ENCODE results near the gene CAPZB.
A peak's percentile ranks its signal among the peaks of the same experiment; 100 is the strongest.

CAPZB gene

DNA sequence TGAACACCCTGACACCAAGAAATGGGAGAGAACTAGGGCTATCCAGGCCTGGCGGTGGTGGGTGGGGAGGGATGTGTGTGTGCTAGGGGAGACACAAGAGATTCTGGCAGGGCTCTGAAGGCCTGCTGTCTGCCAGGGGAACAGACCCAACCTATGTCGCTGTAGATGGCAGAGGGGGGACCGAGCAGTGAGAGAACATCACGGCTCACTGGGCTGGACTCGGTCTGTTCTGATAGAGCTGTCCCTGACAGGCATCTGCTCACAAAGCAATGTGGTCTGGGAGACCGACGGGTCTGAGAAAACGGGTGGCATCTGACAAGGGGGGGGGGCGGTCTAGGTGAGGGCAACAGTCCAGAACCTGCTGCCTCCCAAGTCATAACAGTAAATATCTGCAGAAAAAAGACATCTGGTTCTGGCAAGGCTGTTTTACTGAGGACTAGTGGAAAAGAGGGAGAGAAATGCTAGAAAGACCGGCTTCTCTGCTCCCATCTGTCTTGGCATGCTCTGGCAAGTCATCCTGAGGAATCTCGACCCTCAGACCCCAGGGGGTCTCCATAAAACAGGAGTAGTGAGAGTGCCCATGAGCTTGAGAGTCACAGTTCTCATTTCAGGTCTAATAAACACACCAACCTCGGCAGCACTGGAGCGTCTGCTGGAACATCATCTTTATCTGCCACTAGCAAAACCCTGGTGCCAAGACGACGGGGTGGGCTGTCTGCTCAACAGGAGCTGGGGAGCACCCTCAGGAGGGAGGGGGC lies 136.7 kb downstream of the CAPZB start:
- TF ChIP-seq POLR2A (IDR thresholded peaks at IDR 0.05; ENCODE audit: low read length) (no peak), GATA1 (IDR thresholded peaks at IDR 0.05; ENCODE audit: low read depth, low read length) (no peak)
- no peak for DNase-seq

GRCh38 chr1:19347533-19348172 lies 137.7 kb downstream of the CAPZB start:
- DNase-seq, result no peak
- TF ChIP-seq POLR2A (IDR thresholded peaks at IDR 0.05; ENCODE audit: low read length) (no peak), GATA1 (IDR thresholded peaks at IDR 0.05; ENCODE audit: low read depth, low read length) (no peak)

DNA sequence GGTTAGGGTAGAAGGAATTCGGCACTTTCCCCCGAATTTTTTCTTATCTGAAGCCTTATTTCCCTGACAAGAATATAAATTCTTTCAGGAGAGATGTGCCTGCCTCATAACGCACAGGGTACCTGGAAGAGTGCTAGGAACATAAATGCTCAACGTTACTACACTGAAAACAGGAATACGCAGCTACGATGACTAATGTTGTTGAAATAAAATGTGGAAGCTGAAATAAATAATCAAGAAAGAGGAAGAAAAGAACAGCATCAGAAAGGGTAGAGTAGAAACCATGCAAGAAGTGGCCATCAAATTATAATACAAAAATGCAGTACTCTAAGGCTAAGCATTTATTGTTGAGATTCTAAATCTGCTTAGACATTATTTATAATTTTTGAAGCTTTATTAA lies 139.3 kb downstream of the CAPZB start:
- no peak for DNase-seq
- TF ChIP-seq POLR2A (IDR thresholded peaks at IDR 0.05; ENCODE audit: low read length) (no peak), GATA1 (IDR thresholded peaks at IDR 0.05; ENCODE audit: low read depth, low read length) (no peak)

- no peak for DNase-seq
- TF ChIP-seq GATA1 (IDR thresholded peaks at IDR 0.05; ENCODE audit: low read depth, low read length) (no peak), POLR2A (IDR thresholded peaks at IDR 0.05; ENCODE audit: low read length) (no peak)
Measured at GRCh38 chr1:19345391-19345790, 139.9 kb downstream of the CAPZB start.

DNA sequence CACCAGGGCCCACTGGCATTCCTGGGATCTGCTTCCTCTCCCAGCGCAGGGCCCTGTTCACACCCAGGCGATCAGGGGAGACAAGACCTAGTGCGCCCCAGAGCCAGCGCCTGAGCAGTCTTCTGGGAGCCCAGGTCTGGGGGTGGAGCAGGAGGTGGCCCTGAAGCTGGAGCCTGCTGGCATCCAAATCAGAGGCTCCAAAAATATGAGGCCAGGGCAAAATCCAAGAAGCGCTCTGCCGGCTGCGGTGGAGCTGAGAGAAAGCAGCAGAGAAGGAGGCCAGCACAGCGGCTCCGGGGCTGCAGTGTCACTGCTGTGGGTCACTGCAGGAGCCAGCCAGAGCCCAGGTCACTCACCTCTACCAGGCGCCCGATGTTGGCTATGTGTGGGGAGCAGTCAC lies 140.5 kb downstream of the CAPZB start:
- TF ChIP-seq POLR2A (IDR thresholded peaks at IDR 0.05; ENCODE audit: low read length) (no peak), GATA1 (IDR thresholded peaks at IDR 0.05; ENCODE audit: low read depth, low read length) (no peak)
- no peak for DNase-seq

GRCh38 chr1:19344372-19344810 lies 140.9 kb downstream of the CAPZB start:
- peak; percentile 21 to 53 for DNase-seq
- TF ChIP-seq POLR2A (IDR thresholded peaks at IDR 0.05; ENCODE audit: low read length) (no peak), GATA1 (IDR thresholded peaks at IDR 0.05; ENCODE audit: low read depth, low read length) (no peak)

- DNase-seq, result no peak
- TF ChIP-seq POLR2A (IDR thresholded peaks at IDR 0.05; ENCODE audit: low read length) (no peak), GATA1 (IDR thresholded peaks at IDR 0.05; ENCODE audit: low read depth, low read length) (no peak)
Measured at GRCh38 chr1:19343617-19344350, 141.6 kb downstream of the CAPZB start.

DNA sequence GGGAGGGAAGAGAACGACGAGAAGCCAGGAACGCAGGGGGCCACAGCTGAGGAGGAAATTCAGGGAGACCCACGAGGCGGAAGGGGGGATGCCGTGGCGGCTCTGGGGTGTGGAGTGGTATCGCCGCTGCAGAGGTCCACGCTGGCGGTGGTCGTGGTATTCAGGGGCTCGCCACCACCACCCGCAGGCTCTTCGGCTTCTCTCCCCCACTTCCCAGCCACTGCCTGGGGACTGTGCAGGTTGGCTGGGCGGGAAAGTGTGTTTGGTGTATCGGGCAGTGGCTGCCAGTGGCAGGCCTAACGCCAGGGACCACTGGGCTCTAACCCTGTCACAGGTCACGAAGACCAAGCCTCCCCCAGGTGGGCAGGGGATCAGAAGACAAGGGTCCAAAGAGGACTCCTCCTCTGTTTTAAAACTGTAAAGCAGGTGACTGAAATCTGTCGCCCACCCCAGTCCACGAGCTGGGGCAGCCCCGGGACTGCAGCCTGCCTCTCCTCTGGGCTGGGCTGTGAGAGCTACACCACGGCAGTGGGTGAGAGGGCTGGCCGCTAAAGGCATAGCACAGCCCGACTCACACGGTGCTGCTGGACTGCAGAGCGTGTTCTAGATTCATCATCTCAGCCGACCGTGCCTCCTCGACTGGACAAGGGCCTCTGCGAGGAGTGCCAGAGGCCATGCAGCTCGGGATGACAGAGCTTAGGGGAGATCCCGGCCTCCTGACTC lies 142.3 kb downstream of the CAPZB start:
- TF ChIP-seq POLR2A (IDR thresholded peaks at IDR 0.05; ENCODE audit: low read length), result no peak
- no peak for TF ChIP-seq GATA1 (IDR thresholded peaks at IDR 0.05; ENCODE audit: low read depth, low read length)
- no peak for DNase-seq

DNA sequence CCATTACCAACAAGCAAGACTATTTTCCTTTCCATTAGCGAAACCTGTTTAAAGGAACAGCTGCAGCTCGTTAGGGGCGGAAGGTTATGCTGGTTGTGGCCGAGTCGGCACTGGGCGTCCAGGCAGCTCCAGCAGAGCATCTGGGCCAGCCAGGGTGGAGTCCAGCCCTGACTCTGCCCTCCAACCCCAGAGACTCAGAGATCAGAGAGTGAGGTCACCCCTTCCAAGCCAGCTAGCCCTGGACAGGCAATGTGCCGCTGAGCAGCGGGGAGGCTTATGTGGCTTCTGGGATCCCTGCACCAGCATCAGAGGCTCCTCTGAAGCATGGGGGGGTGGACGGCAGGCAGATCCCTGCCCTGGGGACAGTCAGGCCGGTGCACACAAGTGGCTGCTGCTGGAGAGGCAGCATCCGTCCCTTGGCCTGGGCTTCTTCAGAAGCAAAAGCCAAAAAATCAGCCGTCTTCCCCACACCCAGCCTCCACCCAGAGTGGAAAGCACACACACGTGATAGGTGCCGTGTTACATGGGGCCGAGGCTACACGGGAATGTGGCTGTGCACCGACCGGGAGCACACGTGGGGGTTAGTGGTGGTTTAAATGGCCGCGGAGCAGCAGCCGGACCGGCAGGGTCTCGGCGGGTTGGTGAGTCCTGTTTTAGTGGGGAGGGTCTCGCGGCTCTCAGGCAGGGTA lies 143.1 kb downstream of the CAPZB start:
- DNase-seq, result no peak
- TF ChIP-seq POLR2A (IDR thresholded peaks at IDR 0.05; ENCODE audit: low read length) (no peak), GATA1 (IDR thresholded peaks at IDR 0.05; ENCODE audit: low read depth, low read length) (no peak)

GRCh38 chr1:19341201-19342061 lies 143.9 kb downstream of the CAPZB start:
- TF ChIP-seq POLR2A (IDR thresholded peaks at IDR 0.05; ENCODE audit: low read length) (no peak), GATA1 (IDR thresholded peaks at IDR 0.05; ENCODE audit: low read depth, low read length) (no peak)
- DNase-seq, result peak; percentile 73 to 85

- TF ChIP-seq POLR2A (IDR thresholded peaks at IDR 0.05; ENCODE audit: low read length) (no peak), GATA1 (IDR thresholded peaks at IDR 0.05; ENCODE audit: low read depth, low read length) (no peak)
- no peak for DNase-seq
Measured at GRCh38 chr1:19340387-19340937, 144.9 kb downstream of the CAPZB start.

GRCh38 chr1:19339214-19339861 lies 146.0 kb downstream of the CAPZB start:
- no peak for TF ChIP-seq GATA1 (IDR thresholded peaks at IDR 0.05; ENCODE audit: low read depth, low read length)
- TF ChIP-seq POLR2A (IDR thresholded peaks at IDR 0.05; ENCODE audit: low read length), result no peak
- DNase-seq, result no peak

Measured in erythroblast (primary cell).